Measurements from ENCODE around the gene TRIM33. TPM values are rescaled to one million over a fixed set of nuclear protein-coding genes. Genes with fewer than 3 reads are reported as not detected.
A peak's percentile ranks its signal among the peaks of the same experiment; 100 is the strongest.

Gene TRIM33
- total RNA-seq, 2 experiments from 2014 or later: 23.1 to 25.0 TPM

- Mint-ChIP-seq H3K36me3 (ENCODE audit: low read depth) (peaks cover 25% of the 10 kb centered on the region), H3K9me3 (peaks cover 9% of the 10 kb centered on the region), H3K27ac (no peak overlapping the region), H3K4me3 (no peak overlapping the region), H3K4me1 (ENCODE audit: low read depth) (peaks cover 54% of the 10 kb centered on the region), H3K27me3 (ENCODE audit: low read depth) (no peaks in the 10 kb centered on the region)
- DNase-seq: no peak
- intact Hi-C loops (cut with micrococcal nuclease): no loop called here
- CTCF ChIA-PET: no interaction called here
Observed at GRCh38 chr1:114479134-114479533, 31.9 kb downstream of the TRIM33 start.

- Mint-ChIP-seq H3K27me3 (ENCODE audit: low read depth) (no peaks in the 10 kb centered on the region), H3K4me3 (no peak overlapping the region), H3K36me3 (ENCODE audit: low read depth) (peaks cover 11% of the 10 kb centered on the region), H3K4me1 (ENCODE audit: low read depth) (peaks cover 55% of the 10 kb centered on the region), H3K9me3 (peaks cover 4% of the 10 kb centered on the region), H3K27ac (no peak overlapping the region)
- CTCF ChIA-PET: no interaction called here
- intact Hi-C loops (cut with micrococcal nuclease): no loop called here
- DNase-seq: no peak
Observed at GRCh38 chr1:114473796-114474195, 37.2 kb downstream of the TRIM33 start.

DNA sequence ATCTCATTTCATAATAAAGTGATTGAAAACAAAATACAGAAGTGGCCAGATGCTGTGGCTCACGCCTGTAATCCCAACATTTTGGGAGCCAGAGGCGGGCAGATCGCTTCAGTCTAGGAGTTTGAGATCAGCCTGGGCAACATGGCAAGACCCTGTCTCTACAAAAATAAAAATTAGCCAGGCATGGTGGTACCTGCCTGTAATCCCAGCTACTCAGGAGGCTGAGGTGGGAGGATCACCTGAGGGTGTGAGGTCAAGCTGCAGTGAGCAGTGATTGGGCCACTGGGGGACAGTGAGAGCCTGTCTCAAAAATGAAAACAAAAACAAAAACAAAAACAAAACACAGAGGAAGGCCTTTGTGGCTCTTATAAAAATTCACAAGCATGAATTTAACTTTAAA is 38.6 kb downstream of the TRIM33 start:
- intact Hi-C loops (cut with micrococcal nuclease): no loop called here
- Mint-ChIP-seq H3K4me1 (ENCODE audit: low read depth) (peaks cover 62% of the 10 kb centered on the region), H3K27me3 (ENCODE audit: low read depth) (no peaks in the 10 kb centered on the region), H3K9me3 (peaks cover 4% of the 10 kb centered on the region), H3K27ac (no peak overlapping the region), H3K36me3 (ENCODE audit: low read depth) (peaks cover 11% of the 10 kb centered on the region), H3K4me3 (no peak overlapping the region)
- CTCF ChIA-PET: interaction anchor here (0.7 kb wide), 2 partner anchors 526 to 642 kb away, joined by 3 read pairs; no protein-coding TSS in a partner anchor
- no peak for DNase-seq

DNA sequence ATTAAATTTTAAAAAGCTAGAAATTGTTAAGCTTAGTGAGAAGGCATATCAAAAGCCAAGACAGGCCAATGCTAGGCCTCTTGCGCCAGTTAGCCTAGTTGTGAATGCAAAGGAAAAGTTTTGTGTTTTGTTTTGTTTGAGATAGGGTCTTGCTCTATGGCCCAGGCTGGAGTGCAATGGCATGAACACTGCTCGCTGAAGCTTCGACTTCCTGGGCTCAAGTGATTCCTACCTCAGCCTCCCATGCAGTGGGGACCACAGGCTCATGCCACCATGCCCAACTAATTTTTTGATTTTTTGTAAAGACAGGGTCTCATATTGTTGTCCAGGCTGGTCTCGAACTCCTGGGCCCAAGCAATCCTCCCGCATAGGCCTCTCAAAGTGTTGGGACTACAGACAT is 40.3 kb downstream of the TRIM33 start:
- no peaks in the 10 kb centered on the region for H3K27me3 Mint-ChIP-seq (ENCODE audit: low read depth)
- intact Hi-C loops (cut with micrococcal nuclease): no loop called here
- DNase-seq: no peak
- peaks cover 4% of the 10 kb centered on the region for H3K9me3 Mint-ChIP-seq
- CTCF ChIA-PET: no interaction called here
- H3K27ac Mint-ChIP-seq: no peak overlapping the region
- H3K36me3 Mint-ChIP-seq (ENCODE audit: low read depth): peaks cover 11% of the 10 kb centered on the region
- no peak overlapping the region for H3K4me3 Mint-ChIP-seq
- H3K4me1 Mint-ChIP-seq (ENCODE audit: low read depth): peaks cover 58% of the 10 kb centered on the region

- no peaks in the 10 kb centered on the region for H3K27me3 Mint-ChIP-seq (ENCODE audit: low read depth)
- H3K27ac Mint-ChIP-seq: peak overlapping the region; percentile 42
- H3K4me3 Mint-ChIP-seq: no peak overlapping the region
Observed at GRCh38 chr1:114468710-114469468, 42.1 kb downstream of the TRIM33 start.

DNA sequence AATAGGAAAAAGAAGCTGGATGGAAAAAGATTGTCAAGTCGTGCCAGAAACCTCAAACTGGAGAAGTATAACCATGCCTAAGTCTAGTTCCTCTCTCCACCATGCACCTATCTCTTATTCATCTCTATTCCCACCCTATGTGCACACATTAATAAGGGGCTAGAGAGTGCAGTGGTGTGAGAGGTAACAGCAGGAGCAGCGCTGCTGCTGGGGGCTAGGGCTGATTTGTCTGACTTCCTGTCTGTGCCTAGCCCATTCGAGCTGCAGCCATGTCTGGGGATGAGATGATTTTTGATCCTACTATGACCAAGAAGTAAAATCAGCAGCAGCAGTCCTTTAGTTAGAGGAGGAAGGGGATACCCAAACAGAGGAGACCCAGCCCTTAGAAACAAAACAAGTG is 43.0 kb downstream of the TRIM33 start:
- CTCF ChIA-PET: interaction anchor here (0.6 to 1.2 kb wide), 2 partner anchors 55 to 121 kb away, joined by 3 read pairs; no protein-coding TSS in a partner anchor

More at GRCh38 chr1:114468710-114469468, 42.1 kb downstream of the TRIM33 start:
- Mint-ChIP-seq H3K36me3 (ENCODE audit: low read depth) (peaks cover 9% of the 10 kb centered on the region), H3K4me1 (ENCODE audit: low read depth) (peaks cover 53% of the 10 kb centered on the region), H3K9me3 (peaks cover 4% of the 10 kb centered on the region)
- DNase-seq: peak; percentile 38
- intact Hi-C loops (cut with micrococcal nuclease): loop anchor here (1.0 to 5.0 kb wide), 2 partner anchors 42 to 288 kb away; partner anchors contain the start of genes CSDE1 and TRIM33
- CTCF ChIA-PET: interaction anchor here (0.6 to 1.2 kb wide), 2 partner anchors 56 to 122 kb away, joined by 3 read pairs; no protein-coding TSS in a partner anchor

GRCh38 chr1:114467491-114467890 is 43.5 kb downstream of the TRIM33 start:
- no peak for DNase-seq
- intact Hi-C loops (cut with micrococcal nuclease): loop anchor here (5.0 kb wide), 1 partner anchor 290 kb away; the partner anchor contains the start of gene CSDE1
- Mint-ChIP-seq H3K9me3 (no peaks in the 10 kb centered on the region), H3K4me1 (ENCODE audit: low read depth) (peaks cover 45% of the 10 kb centered on the region), H3K36me3 (ENCODE audit: low read depth) (peaks cover 1% of the 10 kb centered on the region), H3K4me3 (no peak overlapping the region), H3K27me3 (ENCODE audit: low read depth) (no peaks in the 10 kb centered on the region), H3K27ac (no peak overlapping the region)
- CTCF ChIA-PET: interaction anchor here (1.2 to 1.4 kb wide), 2 partner anchors 12 to 121 kb away, joined by 3 to 4 read pairs; no protein-coding TSS in a partner anchor

More for the DNA sequence above, 43.0 kb downstream of the TRIM33 start:
- intact Hi-C loops (cut with micrococcal nuclease): loop anchor here (1.0 to 5.0 kb wide), 2 partner anchors 43 to 289 kb away; partner anchors contain the start of genes CSDE1 and TRIM33
- H3K4me1 Mint-ChIP-seq (ENCODE audit: low read depth): peaks cover 45% of the 10 kb centered on the region
- no peaks in the 10 kb centered on the region for H3K27me3 Mint-ChIP-seq (ENCODE audit: low read depth)
- peaks cover 4% of the 10 kb centered on the region for H3K36me3 Mint-ChIP-seq (ENCODE audit: low read depth)
- no peaks in the 10 kb centered on the region for H3K9me3 Mint-ChIP-seq
- H3K4me3 Mint-ChIP-seq: no peak overlapping the region
- peak overlapping the region; percentile 42 for H3K27ac Mint-ChIP-seq
- peak; percentile 30 for DNase-seq

- peaks cover 45% of the 10 kb centered on the region for H3K4me1 Mint-ChIP-seq (ENCODE audit: low read depth)
- CTCF ChIA-PET: interaction anchor here (1.4 kb wide), 1 partner anchor 11 kb away, joined by 4 read pairs; no protein-coding TSS in a partner anchor
- H3K27ac Mint-ChIP-seq: no peak overlapping the region
Observed at GRCh38 chr1:114466334-114467014, 44.5 kb downstream of the TRIM33 start.

DNA sequence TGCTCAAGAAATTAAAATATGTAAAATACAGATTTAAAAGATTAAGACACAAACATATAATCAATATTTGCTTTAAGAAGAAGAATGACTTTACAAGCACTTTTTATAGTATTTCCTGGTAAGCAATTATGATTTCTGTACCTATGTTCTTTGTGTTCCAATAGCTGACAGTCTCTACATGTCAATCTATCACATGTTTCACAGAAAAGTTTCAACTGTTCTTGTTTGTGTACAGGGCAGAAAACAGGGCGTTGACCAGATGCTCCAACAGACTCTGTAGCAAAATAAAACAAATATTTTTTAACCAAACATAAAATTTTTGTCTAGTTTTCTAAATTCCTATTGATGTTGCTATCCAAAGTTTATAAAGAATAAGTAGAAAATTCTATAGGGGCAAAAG is 48.0 kb downstream of the TRIM33 start:
- no peak overlapping the region for H3K27ac Mint-ChIP-seq
- peaks cover 27% of the 10 kb centered on the region for H3K4me1 Mint-ChIP-seq (ENCODE audit: low read depth)
- peaks cover 17% of the 10 kb centered on the region for H3K36me3 Mint-ChIP-seq (ENCODE audit: low read depth)
- no peaks in the 10 kb centered on the region for H3K27me3 Mint-ChIP-seq (ENCODE audit: low read depth)
- CTCF ChIA-PET: no interaction called here
- no peaks in the 10 kb centered on the region for H3K9me3 Mint-ChIP-seq
- H3K4me3 Mint-ChIP-seq: no peak overlapping the region
- no peak for DNase-seq
- intact Hi-C loops (cut with micrococcal nuclease): no loop called here

More at GRCh38 chr1:114466334-114467014, 44.5 kb downstream of the TRIM33 start:
- DNase-seq: no peak
- intact Hi-C loops (cut with micrococcal nuclease): loop anchor here (5.0 kb wide), 1 partner anchor 291 kb away; the partner anchor contains the start of gene CSDE1
- Mint-ChIP-seq H3K27me3 (ENCODE audit: low read depth) (no peaks in the 10 kb centered on the region), H3K9me3 (no peaks in the 10 kb centered on the region), H3K36me3 (ENCODE audit: low read depth) (peaks cover 2% of the 10 kb centered on the region), H3K4me3 (no peak overlapping the region)

- CTCF ChIA-PET: no interaction called here
- no peak overlapping the region for H3K27ac Mint-ChIP-seq
- DNase-seq: no peak
- intact Hi-C loops (cut with micrococcal nuclease): no loop called here
- H3K4me3 Mint-ChIP-seq: no peak overlapping the region
- H3K36me3 Mint-ChIP-seq (ENCODE audit: low read depth): peaks cover 17% of the 10 kb centered on the region
- no peaks in the 10 kb centered on the region for H3K9me3 Mint-ChIP-seq
- no peaks in the 10 kb centered on the region for H3K27me3 Mint-ChIP-seq (ENCODE audit: low read depth)
- peaks cover 21% of the 10 kb centered on the region for H3K4me1 Mint-ChIP-seq (ENCODE audit: low read depth)
Observed at GRCh38 chr1:114462341-114462740, 48.7 kb downstream of the TRIM33 start.

GRCh38 chr1:114458237-114458777 is 52.7 kb downstream of the TRIM33 start:
- CTCF ChIA-PET: no interaction called here
- DNase-seq: peak; percentile 22
- Mint-ChIP-seq H3K4me3 (no peak overlapping the region), H3K27me3 (ENCODE audit: low read depth) (no peaks in the 10 kb centered on the region), H3K9me3 (no peaks in the 10 kb centered on the region), H3K4me1 (ENCODE audit: low read depth) (peaks cover 10% of the 10 kb centered on the region), H3K27ac (peak overlapping the region; percentile 61), H3K36me3 (ENCODE audit: low read depth) (peaks cover 32% of the 10 kb centered on the region)
- intact Hi-C loops (cut with micrococcal nuclease): no loop called here

DNA sequence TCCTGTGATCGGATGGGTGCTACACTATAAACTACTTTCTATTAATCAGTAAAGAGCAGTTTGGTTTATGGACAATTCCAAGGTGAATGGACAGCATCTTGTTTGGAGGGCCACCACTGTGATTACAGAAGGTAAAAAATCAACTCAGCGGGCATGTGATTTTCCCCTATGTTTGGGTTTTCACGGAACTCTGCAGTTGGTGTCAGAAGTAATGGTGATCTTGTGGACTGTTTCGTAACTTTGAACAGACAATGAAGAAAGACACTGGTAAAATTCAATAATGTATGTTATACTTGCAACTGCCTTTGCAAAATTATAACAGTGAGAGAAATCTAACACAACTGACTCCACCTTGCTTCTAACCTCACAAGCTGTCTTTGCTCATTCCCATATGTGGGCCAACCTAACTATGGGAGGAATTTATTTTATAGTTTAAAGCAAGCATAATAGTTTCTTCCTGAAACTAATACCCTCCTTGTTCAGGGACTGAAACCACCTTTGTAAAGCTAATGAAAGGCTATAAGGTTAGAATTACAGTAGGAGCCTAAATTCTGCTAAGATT is 53.2 kb downstream of the TRIM33 start:
- no peaks in the 10 kb centered on the region for H3K27me3 Mint-ChIP-seq (ENCODE audit: low read depth)
- H3K27ac Mint-ChIP-seq: no peak overlapping the region

More for the DNA sequence above, 53.2 kb downstream of the TRIM33 start:
- H3K4me3 Mint-ChIP-seq: no peak overlapping the region
- no peaks in the 10 kb centered on the region for H3K9me3 Mint-ChIP-seq
- intact Hi-C loops (cut with micrococcal nuclease): no loop called here
- CTCF ChIA-PET: interaction anchor here (1.0 kb wide), 1 partner anchor 111 kb away, joined by 3 read pairs; no protein-coding TSS in a partner anchor
- H3K36me3 Mint-ChIP-seq (ENCODE audit: low read depth): peaks cover 33% of the 10 kb centered on the region
- peaks cover 10% of the 10 kb centered on the region for H3K4me1 Mint-ChIP-seq (ENCODE audit: low read depth)
- DNase-seq: no peak
